HCT116 (cell line): Measurements from ENCODE around the gene COL15A1.

Experiments
- CTCF ChIP-seq, 3 experiments: fragments of 200-600 bp in 1 of 3; sonication (generic) in 1 of 3; IDR thresholded peaks in 2 of 3; conservative IDR thresholded peaks in 1 of 3; 2 replicates each; pipeline ENCODE4 v1.5.1; 2012 to 2017; ENCODE audit warnings: low read depth in 2 of 3, low read length in 2 of 3, antibody characterized with exemption in 1 of 3, borderline replicate concordance in 1 of 3, control low read depth in 1 of 3, mild to moderate bottlenecking in 1 of 3, mixed read lengths in 1 of 3, mixed run types in 1 of 3, moderate library complexity in 1 of 3; ENCODE audit not compliant: insufficient read depth in 1 of 3
- EZH2 ChIP-seq: fragments of 200-600 bp; sonication (generic); IDR thresholded peaks from 2 replicates; pipeline ENCODE4 v1.6.1; 2017; ENCODE audit warnings: antibody characterized with exemption, mixed run types
- EZH2phosphoT487 ChIP-seq: fragments of 200-600 bp; IDR thresholded peaks from 2 replicates; pipeline ENCODE4 v1.6.1; 2018; ENCODE audit warnings: antibody characterized with exemption, borderline replicate concordance
- POLR2A ChIP-seq: IDR thresholded peaks from 2 replicates; pipeline ENCODE4 v1.7.0; 2011; ENCODE audit warnings: borderline replicate concordance; ENCODE audit not compliant: insufficient read depth, insufficient read length; ENCODE audit errors: extremely low read depth
- POLR2AphosphoS5 ChIP-seq: IDR thresholded peaks from 2 replicates; pipeline ENCODE4 v1.6.1; 2011; ENCODE audit warnings: mild to moderate bottlenecking, low read depth, low read length, moderate library complexity
- RAD21 ChIP-seq: IDR thresholded peaks from 2 replicates; pipeline ENCODE4 v1.6.1; 2012; ENCODE audit warnings: low read depth, mild to moderate bottlenecking

DNA sequence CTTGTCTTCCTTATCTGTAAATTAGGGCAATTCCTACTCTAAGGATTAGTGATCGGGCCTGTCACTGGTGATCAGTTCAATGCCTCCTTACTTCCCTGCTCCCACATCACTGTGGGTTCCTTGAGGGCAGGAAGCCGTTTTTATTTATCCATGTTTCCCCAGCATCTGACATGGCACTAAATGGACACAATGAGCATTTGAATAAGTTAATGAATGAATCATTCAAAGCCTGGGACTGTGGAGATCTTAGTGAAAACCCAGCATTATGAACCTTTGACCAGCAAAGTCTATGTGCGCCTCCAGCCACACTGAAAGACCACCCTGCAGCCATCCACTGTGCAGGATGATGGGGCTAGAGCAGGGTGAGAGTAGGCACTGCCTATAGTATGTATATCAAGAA lies 11.6 kb downstream of the COL15A1 start:
- TF ChIP-seq EZH2 (no peak), POLR2AphosphoS5 (no peak), RAD21 (no peak), CTCF (IDR thresholded peaks at IDR 0.05 in 2 of 3, conservative IDR thresholded peaks at IDR 0.05 in 1 of 3; ENCODE audit: borderline replicate concordance in 1 of 3, insufficient read depth in 1 of 3, low read depth in 2 of 3, low read length in 2 of 3) (no peak), EZH2phosphoT487 (no peak), POLR2A (no peak)
